ENCODE data around the gene MINDY1. TPM values are rescaled to one million over a fixed set of nuclear protein-coding genes. Genes with fewer than 3 reads are reported as not detected.

Gene MINDY1
- total and polyA plus RNA-seq, 8 donors: 9.8 to 60.0 (median 28.5) TPM

GRCh38 chr1:151047925-151048644 is 41.4 kb upstream of the MINDY1 start:
- no peaks in the 10 kb centered on the region for H3K9me3 ChIP-seq
- WGBS, 5 donors: 0% methylated on average over 13 to 48 of the region's 48 CpGs
- H3K4me1 ChIP-seq: peaks cover 6 to 37% (median 27%) of the 10 kb centered on the region in 4 donors
- peaks cover 10 to 26% (median 18%) of the 10 kb centered on the region in 4 donors for H3K36me3 ChIP-seq
- peak overlapping the region; percentile 69 to 91 (median 80) for H3K4me3 ChIP-seq
- no peaks in the 10 kb centered on the region for H3K27me3 ChIP-seq
- TF ChIP-seq CTCF (IDR thresholded peaks at IDR 0.05) (peak in 2 of 7 experiments; percentile 38 to 51), POLR2A (IDR thresholded peaks at IDR 0.05) (no peak), POLR2AphosphoS5 (IDR thresholded peaks at IDR 0.05) (peak in 2 of 3 donors; percentile 35 to 64), EP300 (IDR thresholded peaks at IDR 0.05) (no peak)
- DNase-seq: peak; percentile 77 to 91
- intact Hi-C loops (cut with DNase I; ENCODE audit: low total_unique reads): no loop called here
- H3K27ac ChIP-seq: peak overlapping the region; percentile 55 to 92 (median 92)

GRCh38 chr1:151047591-151047924 is 40.9 kb upstream of the MINDY1 start, which contains the start of gene C1orf56:
C1orf56 (plus strand) TSS chr1:151047751; CDS start chr1:151047848, 97 bp downstream.
- peaks cover 5 to 21% (median 13%) of the 10 kb centered on the region in 4 donors for H3K36me3 ChIP-seq
- no peaks in the 10 kb centered on the region for H3K27me3 ChIP-seq
- peak within 1 kb of the TSS; percentile 55 to 92 (median 92) for H3K27ac ChIP-seq
- 0 to 1% (median 1%) methylated on average over 21 to 29 of the region's 29 CpGs for WGBS, 5 donors
- H3K9me3 ChIP-seq: no peaks in the 10 kb centered on the region
- H3K4me3 ChIP-seq: peak within 1 kb of the TSS; percentile 69 to 91 (median 80)
- intact Hi-C loops (cut with DNase I; ENCODE audit: low total_unique reads): no loop called here
- TF ChIP-seq POLR2AphosphoS5 (IDR thresholded peaks at IDR 0.05): peak; percentile 41 to 72 (median 66)
- no peak for TF ChIP-seq POLR2A (IDR thresholded peaks at IDR 0.05)
- peaks cover 6 to 37% (median 27%) of the 10 kb centered on the region in 4 donors for H3K4me1 ChIP-seq
- peak; percentile 72 to 92 for DNase-seq

GRCh38 chr1:151043163-151043562 is 36.5 kb upstream of the MINDY1 start:
- no peak for DNase-seq
- 85 to 97% (median 88%) methylated on average over 1 of the region's 1 CpG for WGBS, 5 donors
- Histone ChIP-seq H3K27me3 (no peaks in the 10 kb centered on the region), H3K4me3 (no peak overlapping the region), H3K27ac (no peak overlapping the region), H3K36me3 (no peaks in the 10 kb centered on the region), H3K4me1 (peaks cover 0 to 14% (median 8%) of the 10 kb centered on the region in 4 donors), H3K9me3 (no peaks in the 10 kb centered on the region)
- intact Hi-C loops (cut with DNase I; ENCODE audit: low total_unique reads): no loop called here
- TF ChIP-seq CTCF (IDR thresholded peaks at IDR 0.05): no peak
- TF ChIP-seq EP300 (IDR thresholded peaks at IDR 0.05): no peak
- no peak for TF ChIP-seq POLR2A (IDR thresholded peaks at IDR 0.05)
- TF ChIP-seq POLR2AphosphoS5 (IDR thresholded peaks at IDR 0.05): no peak

- TF ChIP-seq POLR2A (IDR thresholded peaks at IDR 0.05): no peak
- TF ChIP-seq POLR2AphosphoS5 (IDR thresholded peaks at IDR 0.05): no peak
Observed at GRCh38 chr1:151039521-151039920, 32.8 kb upstream of the MINDY1 start.

GRCh38 chr1:151037032-151037431 is 30.3 kb upstream of the MINDY1 start:
- intact Hi-C loops (cut with DNase I; ENCODE audit: low total_unique reads): no loop called here
- Histone ChIP-seq H3K9me3 (no peaks in the 10 kb centered on the region), H3K27me3 (no peaks in the 10 kb centered on the region), H3K4me3 (no peak overlapping the region), H3K36me3 (peaks cover 19 to 45% (median 33%) of the 10 kb centered on the region in 4 donors), H3K4me1 (peaks cover 0 to 8% (median 0%) of the 10 kb centered on the region in 4 donors), H3K27ac (no peak overlapping the region)
- WGBS, 5 donors: 50 to 72% (median 67%) methylated on average over 6 of the region's 6 CpGs
- no peak for TF ChIP-seq POLR2AphosphoS5 (IDR thresholded peaks at IDR 0.05)
- TF ChIP-seq POLR2A (IDR thresholded peaks at IDR 0.05): no peak
- no peak for TF ChIP-seq CTCF (IDR thresholded peaks at IDR 0.05)
- TF ChIP-seq EP300 (IDR thresholded peaks at IDR 0.05): no peak
- no peak for DNase-seq

More at GRCh38 chr1:151039521-151039920, 32.8 kb upstream of the MINDY1 start:
- no peak overlapping the region for H3K27ac ChIP-seq
- H3K4me3 ChIP-seq: no peak overlapping the region
- 78 to 91% (median 85%) methylated on average over 3 of the region's 3 CpGs for WGBS, 5 donors
- no peaks in the 10 kb centered on the region for H3K9me3 ChIP-seq
- H3K36me3 ChIP-seq: peaks cover 9 to 22% (median 11%) of the 10 kb centered on the region in 4 donors
- DNase-seq: no peak
- peaks cover 0 to 8% (median 0%) of the 10 kb centered on the region in 4 donors for H3K4me1 ChIP-seq
- intact Hi-C loops (cut with DNase I; ENCODE audit: low total_unique reads): no loop called here
- no peaks in the 10 kb centered on the region for H3K27me3 ChIP-seq

All from stomach (tissue), 9 donors.